Suppressor macrophage (primary cell): ENCODE results near the gene CD27.
A peak's percentile ranks its signal among the peaks of the same experiment; 100 is the strongest.
"Not testable (repeated sequence)": the region's sequence is repeated elsewhere in the genome, so short reads cannot be mapped to it uniquely, and the experiment has no call there.

ENCODE experiments used
- DNase-seq, 4 experiments: peaks; one replicate each; pipeline ENCODE4 v3.0.0-alpha.2; 2020 to 2022

Gene CD27

GRCh38 chr12:6461401-6462233 lies 16.9 kb downstream of the CD27 start:
- peak; percentile 91 to 98 (median 94) for DNase-seq

DNA sequence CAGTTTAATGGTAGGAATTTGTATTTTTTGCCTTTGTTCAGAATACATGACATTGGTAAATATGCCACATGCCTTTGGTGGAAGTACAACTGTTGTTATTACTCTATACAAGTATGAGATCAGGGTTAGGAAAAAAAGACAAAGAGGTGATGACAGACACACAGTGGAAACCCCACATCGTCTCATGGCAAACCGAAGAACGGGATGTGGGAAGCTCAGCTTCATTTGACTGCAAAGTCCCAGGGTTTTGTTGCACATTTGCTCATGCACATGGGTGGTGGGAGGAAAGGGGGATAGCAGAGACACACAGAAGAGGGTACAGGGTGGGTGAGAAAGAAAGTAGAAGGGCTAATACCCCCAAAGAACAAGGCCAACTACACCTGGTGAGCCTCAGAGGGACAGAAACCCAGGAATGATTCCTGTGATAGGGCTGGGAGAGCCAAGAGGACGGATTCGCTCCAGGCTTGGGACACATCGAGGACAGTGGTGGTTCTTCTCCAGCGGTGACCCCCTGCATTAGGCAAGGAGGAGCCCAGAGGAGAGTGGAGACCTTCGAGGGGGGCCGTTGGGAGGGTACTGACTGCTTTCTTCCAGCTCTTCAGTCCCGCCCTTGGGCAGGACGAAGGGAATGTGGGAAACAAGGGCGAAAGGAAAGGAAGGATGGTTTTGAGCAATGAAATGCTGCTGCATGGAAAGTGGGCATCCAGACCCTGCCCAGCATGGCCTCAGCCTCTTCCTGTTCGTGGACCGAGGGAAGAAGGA lies 17.7 kb downstream of the CD27 start:
- peak in 3 of 4 experiments; percentile 67 to 83 (median 70) for DNase-seq

DNA sequence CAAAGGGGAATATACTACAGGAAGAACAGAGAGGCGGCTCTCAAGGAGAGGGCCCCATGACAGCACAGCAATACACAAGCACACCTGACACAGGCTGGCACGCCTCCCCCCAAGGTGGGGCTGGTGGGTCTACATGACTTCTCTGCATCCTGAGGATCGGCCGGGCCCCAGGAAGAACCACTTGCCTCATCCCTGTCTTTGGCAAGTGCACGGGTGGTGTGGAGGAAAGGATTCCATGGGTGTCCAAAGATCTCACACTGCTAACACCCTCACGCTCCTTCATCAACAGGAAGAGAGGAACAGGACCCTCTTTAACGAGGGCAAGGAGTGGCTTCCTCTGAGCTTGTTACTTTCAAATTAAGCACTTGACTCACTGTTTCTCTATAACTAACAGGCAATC lies 18.5 kb downstream of the CD27 start:
- no peak for DNase-seq

DNA sequence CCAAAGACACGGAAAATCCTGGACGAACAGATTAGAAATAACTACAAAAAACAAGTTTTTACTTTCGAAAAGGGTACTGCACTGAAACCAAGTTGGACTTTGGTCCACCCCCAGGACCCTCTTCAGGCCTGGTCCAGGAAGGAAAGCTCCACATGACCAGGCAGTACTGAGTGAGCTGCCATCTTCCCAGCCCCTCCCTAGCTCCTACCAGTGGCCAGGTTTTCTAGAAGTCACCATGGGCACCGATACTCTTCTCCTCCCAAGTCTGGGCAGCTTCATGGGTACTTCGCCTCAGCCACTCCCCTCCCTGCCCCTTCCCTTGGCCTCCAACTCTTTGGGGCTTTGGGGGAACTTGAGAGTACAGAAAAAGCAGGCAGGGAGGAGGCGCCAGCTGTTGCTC lies 19.1 kb downstream of the CD27 start:
- no peak for DNase-seq

- no peak for DNase-seq
Observed at GRCh38 chr12:6464531-6464930, 19.8 kb downstream of the CD27 start.

DNA sequence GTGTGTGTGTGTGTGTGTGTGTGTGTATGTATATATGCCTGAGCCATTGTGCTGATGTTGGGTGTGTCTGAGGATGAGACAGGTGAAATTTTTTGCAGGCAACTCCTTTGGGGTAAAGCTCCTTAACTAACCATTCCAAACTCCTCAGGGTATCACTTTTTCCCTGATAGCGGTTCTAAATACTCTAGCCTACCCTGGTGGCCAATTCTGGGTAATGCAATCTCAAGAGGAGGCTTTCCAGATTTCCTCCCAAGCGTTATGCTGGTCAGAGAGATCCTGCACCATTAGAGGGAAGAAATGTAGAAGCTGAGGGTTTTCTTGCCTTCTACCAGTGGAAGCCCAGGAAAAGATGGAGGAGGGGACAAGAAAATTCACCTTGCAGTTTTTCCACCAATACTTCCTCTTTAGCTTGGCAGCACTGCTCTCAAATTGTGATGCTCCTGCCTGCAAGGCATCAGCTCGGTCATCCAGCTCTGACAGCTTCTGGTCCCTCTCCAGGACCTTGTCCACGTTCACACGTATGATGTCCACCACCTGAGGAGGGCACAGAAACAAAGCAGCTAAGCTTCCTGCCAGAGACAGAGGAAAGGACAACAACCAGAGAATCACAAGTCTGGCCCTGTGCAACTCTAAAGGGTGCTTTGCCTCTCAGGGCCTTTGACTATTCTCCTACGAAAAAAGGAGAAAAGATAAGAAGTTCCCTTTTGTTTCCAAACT lies 20.9 kb downstream of the CD27 start:
- DNase-seq: peak; percentile 73 to 83 (median 78)

- DNase-seq: no peak
Observed at GRCh38 chr12:6466184-6466573, 21.4 kb downstream of the CD27 start.

DNA sequence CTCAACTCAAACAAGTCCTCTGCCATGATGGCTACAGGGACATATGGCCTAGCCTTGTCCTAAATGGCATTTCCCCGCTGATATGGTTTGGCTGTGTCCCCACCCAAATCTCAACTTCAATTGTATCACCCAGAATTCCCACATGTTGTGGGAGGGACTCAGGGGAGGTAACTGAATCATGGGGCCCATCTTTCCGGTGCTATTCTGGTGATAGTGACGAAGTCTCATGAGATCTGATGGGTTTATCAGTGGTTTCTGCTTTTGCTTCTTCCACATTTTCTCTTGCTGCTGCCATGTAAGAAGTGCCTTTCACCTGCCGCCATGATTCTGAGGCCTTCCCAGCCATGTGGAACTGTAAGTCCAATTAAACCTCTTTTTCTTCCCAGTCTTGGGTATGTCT lies 22.0 kb downstream of the CD27 start:
- peak in 1 of 4 experiments; percentile 20 for DNase-seq

DNA sequence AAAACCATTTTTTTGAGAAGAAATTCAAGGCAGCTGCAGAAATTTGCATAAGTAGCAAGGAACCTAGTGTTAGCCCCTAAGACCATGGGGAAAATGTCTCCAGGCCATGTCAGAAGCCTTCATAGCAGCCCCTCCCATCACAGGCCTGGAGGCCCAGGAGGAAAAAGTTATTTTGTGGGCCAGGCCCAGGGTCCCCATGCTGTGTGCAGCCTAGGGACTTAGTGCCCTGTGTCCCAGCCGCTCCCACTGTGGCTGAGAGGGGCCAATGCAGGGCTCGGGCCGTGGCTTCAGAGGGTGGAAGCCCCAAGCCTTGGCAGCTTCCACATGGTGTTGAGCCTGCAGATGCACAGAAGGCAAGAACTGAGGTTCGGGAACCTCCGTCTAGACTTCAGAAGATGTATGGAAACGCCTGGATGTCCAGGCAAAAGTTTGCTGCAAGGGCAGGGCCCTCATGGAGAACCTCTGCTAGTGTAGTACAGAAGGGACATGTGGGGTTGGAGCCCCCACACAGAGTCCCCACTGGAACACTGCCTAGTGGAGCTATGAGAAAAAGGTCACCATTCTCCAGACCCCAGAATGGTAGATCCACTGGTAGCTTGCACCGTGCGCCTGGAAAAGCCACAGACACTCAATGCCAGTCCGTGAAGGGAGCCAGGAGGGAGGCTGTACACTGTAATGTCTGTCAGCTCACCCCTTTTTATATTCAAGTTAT lies 23.0 kb downstream of the CD27 start:
- DNase-seq: not testable (repeated sequence)

- DNase-seq: peak in 2 of 4 experiments; percentile 22 to 36
Observed at GRCh38 chr12:6468283-6468575, 23.5 kb downstream of the CD27 start.

DNA sequence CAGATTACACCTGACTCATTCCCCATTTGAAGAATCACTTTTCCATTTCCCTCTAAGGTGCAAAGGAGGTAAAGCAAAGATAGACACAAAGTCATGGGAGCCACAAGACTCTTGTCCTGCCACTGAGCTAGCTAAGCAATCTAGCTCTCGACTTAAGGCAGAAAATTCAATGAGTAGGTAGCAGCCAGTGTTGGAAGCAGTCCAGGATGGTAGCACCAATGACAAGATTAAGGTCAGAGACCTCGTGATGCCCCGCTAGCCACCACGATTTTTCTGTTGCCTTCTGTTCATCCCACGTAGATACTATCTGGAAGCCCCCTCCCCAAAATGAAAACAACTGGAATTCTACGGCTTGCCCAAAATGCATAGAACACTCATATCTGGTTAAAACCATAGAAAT lies 24.3 kb downstream of the CD27 start:
- DNase-seq: no peak

- no peak for DNase-seq
Observed at GRCh38 chr12:6469609-6470374, 25.0 kb downstream of the CD27 start.

- peak; percentile 97 to 98 (median 98) for DNase-seq
Observed at GRCh38 chr12:6470375-6471163, 25.8 kb downstream of the CD27 start, which contains the start of gene VAMP1. TSS of gene VAMP1 (minus strand) at chr12:6470677. CDS start at chr12:6470531, 146 bp downstream.

DNA sequence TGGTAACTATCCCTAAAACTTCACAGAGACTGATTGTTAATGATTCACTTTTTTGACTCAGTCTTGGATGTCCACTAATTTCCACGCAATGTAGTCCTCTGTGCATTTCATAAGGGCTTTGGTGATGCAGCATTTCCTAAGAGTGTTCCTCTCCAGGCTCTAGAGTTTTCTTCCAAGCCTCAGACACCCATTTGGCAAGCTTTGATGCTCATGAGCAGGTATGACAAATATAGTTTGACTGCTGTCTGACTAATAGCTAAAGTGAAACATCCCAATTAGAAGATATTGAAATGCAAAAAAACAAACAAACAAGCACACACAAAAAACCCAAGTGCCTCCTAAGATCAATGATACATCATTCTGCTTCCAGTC lies 27.2 kb downstream of the CD27 start:
- DNase-seq: peak; percentile 35 to 70 (median 44)

DNA sequence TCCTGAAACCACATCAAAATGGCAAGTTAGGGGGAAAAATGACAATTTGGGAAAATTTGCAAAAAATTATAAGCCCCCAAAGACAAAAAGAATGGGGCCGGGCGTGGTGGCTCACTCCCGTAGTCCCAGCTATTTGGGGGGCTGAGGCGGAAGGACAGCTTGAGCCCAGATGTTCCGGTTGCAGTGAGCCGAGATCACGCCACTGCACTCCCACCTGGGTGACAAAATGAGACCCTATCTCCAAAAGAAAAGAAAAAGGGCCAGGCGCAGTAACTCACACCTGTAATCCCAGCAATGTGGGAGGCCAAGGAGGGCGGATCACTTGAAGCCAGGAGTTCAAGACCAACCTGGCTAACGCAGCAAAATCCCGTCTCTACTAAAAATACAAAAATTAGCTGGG lies 27.7 kb downstream of the CD27 start:
- no peak for DNase-seq

- DNase-seq: not testable (repeated sequence)
Observed at GRCh38 chr12:6475233-6475975, 30.6 kb downstream of the CD27 start.

DNA sequence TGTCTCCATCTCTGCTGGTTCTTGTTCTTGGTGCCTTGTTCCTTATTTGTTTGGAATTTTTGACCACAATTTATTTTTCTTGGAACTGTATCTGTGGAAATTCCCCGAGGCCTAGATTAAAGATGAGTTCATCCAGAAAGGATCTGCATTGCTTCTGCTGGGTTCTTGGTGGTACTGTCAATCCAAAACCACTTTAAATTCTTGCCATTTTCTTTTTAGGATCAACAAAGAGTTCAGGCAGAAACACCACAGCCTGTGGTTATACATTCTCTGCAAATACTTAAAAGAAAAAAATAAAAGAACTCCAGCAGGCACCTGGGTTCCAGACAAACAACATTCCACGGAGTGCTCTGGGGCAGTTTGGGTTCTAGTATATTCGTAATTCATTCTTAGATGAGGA lies 31.7 kb downstream of the CD27 start:
- DNase-seq: no peak

GRCh38 chr12:6477601-6478377 lies 33.0 kb downstream of the CD27 start:
- DNase-seq: not testable (repeated sequence)

DNA sequence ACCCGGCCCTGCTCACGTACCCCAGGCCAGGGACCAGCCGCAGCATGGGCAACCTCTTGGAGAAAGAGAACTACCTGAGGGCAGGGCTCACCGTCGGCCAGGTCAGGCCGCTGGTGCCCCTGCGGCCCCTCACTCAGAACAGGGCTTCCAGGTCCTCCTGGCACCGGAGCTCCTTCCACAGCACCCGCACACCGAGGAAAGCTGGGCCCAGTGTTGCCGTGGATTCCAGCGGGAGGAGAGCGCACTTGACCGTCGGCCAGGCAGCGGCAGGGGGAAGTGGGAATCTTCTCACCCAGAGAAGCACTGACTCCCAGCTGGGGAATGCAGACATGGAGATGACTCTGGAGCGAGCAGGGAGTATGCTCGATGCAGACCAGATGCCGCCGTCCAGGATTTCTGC lies 33.7 kb downstream of the CD27 start:
- no peak for DNase-seq
